Left renal cortex interstitium (tissue), 4 donors: ENCODE measurements around the gene MATR3. TPM values are rescaled to one million over a fixed set of nuclear protein-coding genes. Genes with fewer than 3 reads are reported as not detected.

Source experiments
- DNase-seq, 4 donors: peaks; one replicate each; pipeline ENCODE4 v3.0.0-alpha.2; 2013; ENCODE audit warnings: low read depth in 4 of 4, low spot score in 2 of 4, missing footprints in 1 of 4
- polyA plus RNA-seq, 4 donors: library from polyadenylated mRNA; unstranded; fragments of 120-200 nt; gene quantifications; one replicate each; pipeline ENCODE4 v1.2.1, GENCODE V29; 2013; ENCODE audit not compliant: insufficient read length in 4 of 4

MATR3 gene
- polyA plus RNA-seq, 4 donors: 585 to 769 (median 664) TPM

DNA sequence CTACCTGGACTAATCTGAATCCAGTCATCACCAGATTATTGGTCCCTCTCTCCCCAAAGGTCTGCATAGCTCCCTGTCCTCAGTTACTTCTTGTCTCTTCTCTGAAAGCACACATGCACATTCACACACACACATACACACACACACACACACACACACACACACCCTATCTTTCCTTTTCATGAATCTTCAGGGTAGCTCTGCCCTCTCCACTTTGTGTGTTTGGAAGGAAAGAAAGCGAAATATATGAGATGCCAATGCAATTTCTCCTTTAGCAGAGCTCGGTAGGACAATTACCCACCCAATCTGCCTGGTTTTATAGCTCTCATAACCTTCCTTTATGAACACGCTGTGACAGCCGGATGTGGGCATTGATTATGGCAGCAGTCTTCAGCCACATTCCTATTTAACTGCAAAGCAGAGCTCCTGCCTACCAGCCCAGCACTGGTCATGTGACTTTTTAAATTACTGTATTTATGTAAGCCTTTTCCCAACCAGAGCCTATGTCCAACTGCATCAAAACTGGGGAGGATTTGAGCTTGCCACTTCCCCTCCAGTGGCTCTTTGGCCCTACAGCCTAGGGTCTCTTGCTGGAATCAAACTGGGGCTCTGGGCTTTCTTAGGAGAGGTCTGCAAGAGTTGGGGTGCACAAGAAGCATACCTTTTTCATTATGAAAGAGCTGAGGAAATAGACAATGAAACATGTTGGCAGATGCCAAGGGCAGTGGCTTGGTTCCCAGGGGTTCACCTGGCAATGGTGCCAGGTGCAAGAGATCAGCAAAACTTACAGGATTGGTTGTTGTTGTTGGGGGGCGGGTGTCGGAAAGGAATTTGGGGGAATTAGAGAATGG is 20.8 kb upstream of the MATR3 start:
- DNase-seq: no peak

DNA sequence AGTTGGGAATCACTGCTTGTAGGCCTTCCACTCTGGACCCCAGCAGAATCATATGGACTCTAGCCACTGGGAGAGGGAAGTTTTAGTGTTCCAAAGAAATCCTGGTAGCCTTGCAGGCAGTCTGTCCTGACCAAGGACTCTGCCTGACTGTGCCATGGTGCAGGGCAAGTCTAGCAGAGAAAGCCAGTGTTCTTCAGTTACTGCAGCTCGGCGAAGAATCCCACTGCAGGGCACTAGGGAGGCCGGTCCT is 20.3 kb upstream of the MATR3 start:
- no peak for DNase-seq

DNA sequence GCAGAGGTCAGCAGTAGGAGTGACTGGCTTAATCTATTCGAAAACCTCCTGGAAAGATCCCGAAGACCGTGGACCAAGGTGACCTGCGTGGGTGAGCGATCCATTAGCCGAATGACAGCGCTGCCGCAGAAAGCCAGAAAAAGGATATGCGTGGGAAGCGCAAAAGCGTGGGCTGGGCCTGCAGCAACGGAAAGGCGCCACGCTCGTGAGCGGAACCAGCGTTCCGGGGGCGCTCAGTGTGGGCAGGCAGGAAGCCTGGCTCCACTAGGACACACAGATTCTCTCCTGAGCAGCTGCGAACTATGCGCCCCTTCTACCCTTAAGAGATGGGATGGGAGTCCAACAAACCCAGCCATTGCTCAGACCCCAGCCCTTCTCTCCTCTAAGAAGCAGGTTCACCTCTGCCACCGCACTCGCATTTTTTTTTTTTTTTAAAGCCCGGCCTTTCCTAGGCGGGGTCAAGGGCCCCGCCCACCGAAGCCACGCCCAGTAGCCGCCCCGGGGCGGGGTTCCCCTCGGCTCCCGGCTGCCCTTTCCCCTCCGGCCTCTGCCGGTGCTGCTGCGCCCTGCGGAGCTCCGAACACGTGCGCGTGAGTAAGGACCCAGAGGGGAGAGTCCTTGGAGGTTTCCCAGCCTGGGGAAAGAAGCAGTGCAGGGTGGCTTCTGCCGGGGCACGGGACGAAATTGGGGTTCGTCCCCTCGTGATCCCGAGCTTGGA is 19.8 kb upstream of the MATR3 start:
- peak in 2 of 4 donors; percentile 61 to 72 for DNase-seq

DNA sequence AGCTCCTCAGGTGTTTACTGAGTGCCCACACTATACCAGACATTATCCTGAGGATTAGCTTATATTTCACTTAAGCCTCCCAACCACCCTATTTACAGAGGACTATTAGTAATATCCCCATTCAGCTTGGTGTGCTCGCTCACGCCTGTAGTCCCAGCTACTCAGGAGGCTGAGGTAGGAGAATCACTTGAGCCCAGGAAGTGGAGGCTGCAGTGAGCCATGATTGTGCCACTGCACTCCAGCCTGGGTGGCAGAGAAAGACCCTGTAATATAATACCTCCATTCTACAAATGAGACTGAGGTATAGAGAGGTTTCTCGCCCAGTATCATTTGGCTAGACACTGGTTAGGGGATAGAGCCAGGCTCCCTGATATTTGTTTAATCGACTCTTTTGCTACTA is 18.0 kb upstream of the MATR3 start:
- no peak for DNase-seq

DNA sequence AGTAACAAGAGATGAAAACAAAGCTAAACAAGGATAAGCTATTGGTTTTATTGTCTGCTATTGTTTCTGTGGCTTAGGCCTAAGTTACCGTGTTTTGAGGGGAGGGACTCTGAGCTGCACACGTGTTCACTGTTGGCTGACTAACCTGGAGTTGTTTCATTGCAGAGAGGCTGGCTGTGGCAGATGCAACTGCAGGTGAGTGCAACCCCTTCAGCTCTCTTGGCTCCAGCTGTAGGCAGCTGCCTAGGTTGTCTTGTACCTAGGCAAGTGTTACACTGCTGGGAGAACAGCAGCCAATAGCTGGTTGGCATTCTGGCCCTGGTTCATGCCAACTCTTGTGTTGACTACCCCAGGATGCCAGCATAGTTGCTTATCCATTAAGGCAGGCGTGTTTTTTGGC is 17.6 kb upstream of the MATR3 start:
- no peak for DNase-seq

DNA sequence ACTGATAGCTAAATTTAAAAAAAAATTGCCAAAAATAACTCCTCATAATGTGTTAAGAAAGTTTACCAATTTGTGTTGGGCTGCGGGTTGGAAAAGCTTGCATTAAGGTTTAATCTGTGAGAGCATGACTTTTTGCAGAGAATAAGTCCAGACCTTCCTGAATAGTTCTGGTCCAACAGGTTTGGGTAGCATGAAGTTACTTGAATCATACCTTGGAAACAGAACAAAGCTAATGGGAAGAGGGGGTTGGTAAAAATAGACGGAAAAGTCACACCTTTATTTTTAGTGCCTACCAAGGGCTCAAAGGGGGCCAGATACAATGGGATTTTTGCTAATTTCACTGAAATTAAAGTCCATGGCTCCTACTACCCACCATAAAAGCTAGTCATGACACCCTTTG is 17.1 kb upstream of the MATR3 start:
- DNase-seq: no peak

DNA sequence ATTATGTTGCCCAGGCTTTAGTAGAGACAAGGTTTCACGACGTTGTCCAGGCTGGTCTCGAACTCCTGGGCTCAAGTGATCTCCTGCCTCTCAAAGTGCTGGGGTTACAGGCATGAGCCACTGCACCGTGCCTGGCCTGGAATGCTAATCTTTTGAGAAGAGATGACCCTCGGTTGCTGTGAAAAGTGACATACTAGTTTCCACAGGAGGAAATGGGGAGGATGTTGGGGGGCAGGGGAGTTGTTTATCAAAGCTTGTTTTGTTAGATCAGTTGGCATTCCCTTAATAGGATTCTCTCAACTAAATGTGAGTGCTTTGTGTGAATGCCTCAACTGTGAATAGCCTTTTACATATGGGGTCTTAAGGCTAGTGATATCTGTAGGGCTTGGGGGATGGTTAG is 16.4 kb upstream of the MATR3 start:
- no peak for DNase-seq

DNA sequence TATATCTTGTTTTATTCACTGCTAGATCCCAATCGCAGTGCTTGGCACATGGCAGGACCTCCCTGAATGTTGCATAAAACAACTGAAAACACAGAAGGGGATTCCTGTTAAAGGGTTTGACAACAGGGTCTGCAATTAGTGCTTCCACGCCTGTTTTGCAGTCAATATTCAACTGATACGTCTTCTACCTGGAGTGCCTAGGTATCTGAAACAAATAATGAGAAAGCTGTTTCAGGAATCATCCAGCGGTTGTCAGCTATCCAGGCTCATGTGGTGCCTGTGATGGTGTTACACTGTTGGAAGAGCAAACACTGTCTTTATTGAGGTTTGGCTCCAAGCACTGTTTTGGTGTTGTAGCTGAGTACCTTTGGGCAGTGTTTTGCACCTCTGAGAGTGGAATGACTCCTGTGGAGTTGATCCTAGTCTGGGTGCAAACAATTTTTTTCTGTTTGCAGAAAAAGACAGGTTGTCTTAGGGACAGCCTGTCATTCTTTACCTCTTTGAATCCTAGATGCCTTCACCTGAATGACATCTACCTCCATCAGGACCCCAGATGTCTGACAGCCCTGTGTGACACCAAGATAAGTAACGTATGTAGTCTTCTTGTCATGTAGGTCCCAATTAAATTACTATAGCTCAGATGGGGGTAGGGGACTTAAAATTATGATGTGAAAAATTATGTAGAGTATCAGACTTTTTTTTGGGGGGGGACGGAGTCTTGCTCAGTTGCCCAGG is 14.8 kb upstream of the MATR3 start:
- DNase-seq: no peak

DNA sequence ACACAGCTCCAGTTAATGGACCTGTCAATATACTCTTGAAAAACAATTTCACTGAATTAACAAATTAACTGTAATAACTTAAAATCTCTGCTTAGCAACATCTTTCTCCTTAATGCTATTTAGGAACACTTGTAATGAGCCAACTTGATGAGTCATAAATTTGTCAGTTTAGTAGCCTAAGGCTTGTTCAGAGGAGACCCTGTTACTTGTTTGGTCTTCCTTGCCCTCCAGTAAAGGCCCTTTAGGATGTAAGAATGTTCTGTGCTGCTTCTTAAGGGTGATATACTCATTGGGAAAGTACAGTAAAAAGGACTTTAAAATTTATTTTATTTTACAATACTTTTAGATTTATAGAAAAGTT is 11.4 kb upstream of the MATR3 start:
- DNase-seq: no peak

DNA sequence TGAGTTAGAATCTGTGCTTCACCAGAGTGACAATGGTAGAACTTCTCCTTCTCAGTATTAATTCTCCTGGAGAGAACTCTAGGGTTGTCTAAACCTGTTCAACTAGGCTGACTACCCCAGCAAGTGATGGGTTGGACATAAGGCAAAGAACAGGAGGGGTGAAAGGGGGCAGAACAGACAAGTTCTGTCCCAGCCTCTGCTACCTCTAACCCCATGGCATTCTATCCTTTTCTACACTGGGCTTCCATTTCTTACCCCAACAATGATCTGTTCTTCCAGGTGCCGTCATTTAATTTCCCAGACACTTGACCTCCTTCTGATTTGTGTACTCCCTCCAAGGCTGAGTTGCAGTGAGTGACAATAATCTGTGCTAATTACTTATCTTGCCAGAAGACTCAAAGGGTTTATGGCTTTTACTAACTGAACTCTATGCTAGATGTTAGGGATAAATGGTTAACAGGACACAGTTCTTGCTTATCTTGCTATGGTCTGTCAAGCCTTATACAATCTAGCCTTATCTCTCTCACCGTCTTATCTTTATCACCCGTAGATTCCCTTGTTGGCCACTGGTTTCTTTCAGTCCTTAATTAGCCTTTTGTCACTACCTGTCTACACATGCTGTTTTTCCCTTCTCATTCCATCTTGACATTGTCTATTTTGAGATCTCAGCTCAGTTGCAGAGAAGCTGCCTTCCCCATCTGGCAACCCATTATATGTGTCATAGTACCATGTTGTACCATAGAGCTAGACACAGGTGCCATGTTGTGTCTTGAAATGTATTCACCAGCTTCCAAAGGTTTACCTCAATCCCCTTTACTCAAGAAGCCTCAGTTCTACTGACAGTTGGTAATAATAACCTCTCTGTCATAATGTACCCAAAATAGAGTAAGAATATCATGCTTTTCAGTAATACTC is 10.0 kb upstream of the MATR3 start:
- no peak for DNase-seq

DNA sequence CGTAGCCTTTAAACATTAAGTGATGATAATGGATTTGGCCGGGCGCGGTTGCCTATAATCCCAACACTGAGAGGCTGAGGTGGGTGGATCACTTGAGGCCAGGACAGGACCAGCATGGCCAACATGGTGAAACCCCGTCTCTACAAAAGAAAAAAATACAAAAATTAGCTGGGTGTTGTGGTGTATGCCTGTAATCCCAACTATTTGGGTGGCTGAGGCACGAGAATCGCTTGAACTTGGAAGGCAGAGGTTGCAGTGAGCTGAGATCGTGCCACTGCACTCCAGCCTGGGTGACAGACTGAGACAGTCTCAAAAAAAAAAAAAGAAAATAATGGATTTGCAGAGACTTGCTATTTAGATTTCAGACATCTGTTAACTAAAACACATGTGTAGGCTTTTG is 9.2 kb upstream of the MATR3 start:
- DNase-seq: no peak

DNA sequence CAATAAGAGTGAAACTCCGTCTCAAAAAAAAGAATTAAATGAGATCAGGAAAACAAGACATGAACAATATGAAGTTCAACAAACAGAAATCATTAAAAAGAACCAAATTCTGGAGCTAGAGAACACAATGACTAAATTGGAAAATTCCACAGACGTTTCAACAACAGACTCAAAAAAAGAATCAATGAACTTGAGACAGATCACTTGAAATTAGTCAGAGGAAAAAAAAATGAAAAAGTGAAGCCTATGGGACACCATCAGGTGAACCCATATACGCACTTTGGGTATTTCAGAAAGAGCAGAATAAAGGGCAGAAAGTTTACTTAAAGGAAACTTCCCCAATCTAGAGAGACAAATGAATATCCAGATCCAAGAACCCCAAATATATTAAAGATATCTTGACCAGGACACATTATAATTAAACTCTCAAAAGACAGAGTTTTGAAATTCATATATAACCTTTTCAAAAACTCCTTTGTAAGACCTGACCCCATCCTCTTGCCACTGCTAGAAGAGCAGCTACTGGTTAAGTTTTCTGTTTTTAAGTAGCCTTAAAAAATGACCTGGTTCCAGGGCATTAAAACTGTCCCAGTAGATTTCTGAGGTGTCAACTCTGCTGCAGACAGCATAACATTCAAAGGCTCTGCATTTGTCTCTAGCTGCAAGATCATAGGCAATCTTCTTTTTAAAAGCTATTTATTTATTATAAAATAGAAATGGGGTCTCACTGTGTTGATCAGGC is 7.7 kb upstream of the MATR3 start:
- DNase-seq: no peak

DNA sequence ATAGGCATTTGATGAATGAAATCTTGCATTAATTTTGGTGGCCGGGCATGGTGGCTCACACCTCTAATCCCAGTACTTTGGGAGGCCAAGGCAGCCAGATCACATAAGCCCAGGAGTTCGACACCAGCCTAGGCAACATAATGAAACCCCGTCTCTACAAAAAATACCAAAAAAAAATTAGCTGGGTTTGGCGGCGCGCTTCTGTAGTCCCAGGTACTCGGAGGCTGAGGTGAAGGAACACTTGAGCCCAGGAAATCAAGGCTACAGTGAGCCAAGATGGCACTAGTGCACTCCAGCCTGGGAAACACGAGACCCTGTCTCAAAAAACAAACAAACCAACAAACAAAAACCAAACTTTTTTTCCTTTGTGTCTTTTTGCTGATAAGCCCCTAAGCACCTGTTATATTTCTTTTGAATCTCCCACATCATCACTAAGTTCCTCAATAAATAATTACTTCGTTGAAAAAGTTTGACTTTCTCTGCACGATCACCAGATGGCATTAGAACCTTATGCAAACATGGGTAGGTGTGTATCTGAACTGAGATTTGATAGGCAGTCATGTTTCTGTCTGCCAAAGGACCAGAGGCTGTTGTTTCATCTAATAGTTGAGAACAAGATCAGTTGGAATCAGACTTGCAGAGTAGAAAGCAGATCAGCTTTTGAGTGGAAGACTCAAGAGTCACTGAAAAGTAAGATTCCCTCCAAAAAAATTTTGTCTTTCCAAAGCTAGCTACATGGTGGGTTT is 5.5 kb upstream of the MATR3 start:
- no peak for DNase-seq

DNA sequence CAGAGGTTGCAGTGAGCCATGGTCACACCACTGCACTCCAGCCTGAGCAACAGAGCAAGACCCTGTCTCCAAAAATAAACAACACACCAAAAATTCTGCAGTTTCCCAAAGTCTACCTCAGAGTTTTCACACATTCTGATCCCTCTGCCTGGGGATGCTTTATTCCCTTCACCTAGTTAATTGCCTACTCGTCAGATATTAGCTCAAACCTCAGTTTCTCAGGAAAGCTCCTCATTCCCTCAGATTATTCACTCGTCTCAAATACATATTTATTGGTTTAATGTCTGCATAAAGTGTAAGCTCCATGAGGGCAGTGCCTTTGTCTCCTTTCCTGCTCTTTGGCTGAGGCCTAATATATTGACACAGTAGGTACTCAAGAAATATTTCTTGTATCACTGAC is 2.5 kb upstream of the MATR3 start:
- no peak for DNase-seq

DNA sequence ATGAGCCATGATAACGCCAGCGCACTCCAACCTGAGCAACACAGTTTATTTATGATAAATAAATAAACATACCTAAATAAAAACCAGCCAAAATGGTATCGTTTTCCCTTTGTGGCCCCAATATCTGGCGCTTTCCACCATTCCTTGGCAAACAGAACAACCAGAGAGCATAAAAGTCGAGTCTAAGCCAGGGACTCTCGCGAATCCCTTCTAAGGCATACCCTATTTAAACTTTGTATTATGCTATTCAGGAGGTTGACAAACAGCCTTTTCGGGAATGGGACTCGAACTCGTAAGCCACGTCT is 386 bp upstream of the MATR3 start:
- DNase-seq: no peak

DNA sequence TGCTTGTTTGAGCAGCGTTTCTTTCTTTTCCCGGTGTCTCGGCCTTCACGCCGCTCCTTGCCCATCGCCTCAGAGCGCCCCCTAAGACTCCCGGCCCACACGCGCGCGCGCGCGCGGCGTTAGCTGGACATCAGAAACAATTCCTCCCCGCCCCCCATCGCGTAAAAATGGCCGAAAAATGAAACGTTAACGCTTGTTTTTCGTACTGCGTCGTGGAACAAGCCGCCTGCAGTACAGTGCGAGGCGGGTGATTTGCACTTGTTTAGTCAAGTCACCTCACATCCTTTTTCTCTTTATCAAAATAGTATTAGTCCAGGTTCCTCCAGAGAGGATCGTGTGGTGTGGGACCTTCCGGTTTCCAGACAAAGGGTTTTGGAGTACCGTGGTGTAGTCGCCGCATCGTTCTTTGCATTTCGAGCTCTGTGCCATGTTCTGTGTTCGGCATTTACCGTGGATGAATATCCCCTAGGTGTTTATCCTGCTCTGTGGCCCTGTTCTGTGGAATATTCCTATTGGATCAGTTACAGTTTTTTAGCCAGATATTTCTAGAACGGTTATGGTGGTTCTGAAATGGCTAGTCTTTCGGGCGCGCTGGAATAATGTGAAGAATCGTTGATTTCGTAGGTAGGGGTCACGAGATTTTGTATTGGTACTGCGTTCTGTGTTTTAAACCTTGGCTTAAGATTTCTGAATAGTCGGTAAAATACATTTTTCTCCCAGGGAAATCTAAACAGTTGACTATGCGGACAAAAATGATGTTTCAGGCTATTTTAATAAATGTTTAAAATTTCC is 1.0 kb downstream of the MATR3 start:
- peak; percentile 83 to 91 (median 86) for DNase-seq

DNA sequence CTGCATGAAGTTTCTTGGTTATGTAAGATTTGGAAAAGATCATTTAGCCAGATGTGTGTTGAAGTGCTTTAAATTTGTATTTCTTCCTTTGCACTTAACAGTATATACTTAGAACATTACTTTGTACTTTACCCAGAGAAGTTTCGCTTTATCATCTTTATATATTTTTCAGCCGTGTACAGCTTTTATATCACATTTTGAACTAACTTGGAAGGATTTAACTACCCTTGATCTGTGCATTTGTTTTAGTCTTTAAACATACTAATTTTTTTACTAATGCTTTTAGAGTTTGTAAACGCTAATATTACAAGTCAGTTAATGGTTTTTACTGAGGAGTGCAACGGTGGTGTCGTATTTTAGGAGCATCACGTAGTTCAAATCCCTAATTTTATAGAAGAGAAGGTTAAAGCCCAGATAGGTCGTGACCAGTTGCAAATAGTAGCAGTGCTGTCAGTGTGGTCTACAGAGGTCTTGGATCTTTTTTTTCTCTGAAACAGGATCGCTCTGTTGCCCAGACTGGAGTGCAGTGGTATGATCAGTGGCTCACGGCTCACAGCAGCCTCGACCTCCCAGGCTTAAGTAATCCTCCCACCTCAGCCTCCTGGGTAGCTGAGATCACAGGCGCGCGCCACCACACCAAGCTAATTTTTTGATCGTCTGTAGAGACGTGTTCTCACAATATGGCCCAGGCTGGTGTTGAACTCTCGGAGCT is 2.0 kb downstream of the MATR3 start:
- DNase-seq: peak in 1 of 4 donors; percentile 24

DNA sequence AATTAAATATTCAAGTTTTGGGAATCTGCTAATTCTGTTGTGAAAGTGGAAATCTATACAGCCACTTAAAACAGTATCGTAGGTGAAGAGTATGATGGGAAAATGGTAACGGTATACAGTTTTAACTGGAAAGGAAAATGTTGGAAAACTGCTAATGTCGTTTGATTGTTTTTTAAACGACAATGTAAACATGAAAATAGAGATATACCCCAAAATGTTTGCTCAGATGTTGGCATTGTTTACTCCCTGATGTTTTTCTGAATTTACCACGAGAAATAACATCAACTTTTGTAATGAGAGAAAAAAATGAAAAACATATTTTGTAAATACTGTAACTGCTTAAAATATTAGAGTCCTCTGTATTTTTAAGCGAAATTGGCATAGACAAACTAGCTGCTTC is 2.7 kb downstream of the MATR3 start:
- no peak for DNase-seq
